IPS-20b (cell line): ENCODE measurements around the gene AOC2.

Source experiments
- H3K27ac ChIP-seq: one replicate; pipeline ENCODE4 v1.5.1; 2013; ENCODE audit warnings: low read length
- H3K27me3 ChIP-seq: 2 replicates; pipeline ENCODE4 v1.6.1; 2013; ENCODE audit warnings: mild to moderate bottlenecking, low read length, inconsistent platforms; ENCODE audit not compliant: insufficient read depth
- H3K36me3 ChIP-seq: 2 replicates; pipeline ENCODE4 v1.6.1; 2013; ENCODE audit warnings: low read depth, mild to moderate bottlenecking, inconsistent platforms, low read length, moderate library complexity; ENCODE audit not compliant: insufficient read depth
- H3K4me1 ChIP-seq: 2 replicates; pipeline ENCODE4 v1.6.1; 2013; ENCODE audit warnings: mild to moderate bottlenecking, control low read depth, inconsistent platforms, low read length, moderate library complexity; ENCODE audit not compliant: insufficient read depth
- H3K4me3 ChIP-seq: 2 replicates; pipeline ENCODE4 v1.5.1; 2013; ENCODE audit warnings: mild to moderate bottlenecking, low read length, inconsistent platforms
- H3K9ac ChIP-seq: 2 replicates; pipeline ENCODE4 v1.6.1; 2013; ENCODE audit warnings: low read depth, mild to moderate bottlenecking, inconsistent platforms, low read length, moderate library complexity
- H3K9me3 ChIP-seq: 2 replicates; pipeline ENCODE4 v1.6.1; 2013; ENCODE audit warnings: mild to moderate bottlenecking, low read depth, low read length, inconsistent platforms; ENCODE audit not compliant: insufficient read depth

AOC2 gene

GRCh38 chr17:42844271-42844670, at the start of gene AOC2:
Gene AOC2 (plus strand): TSS chr17:42844580. CDS start chr17:42844627, 47 bp downstream.
- Histone ChIP-seq H3K36me3 (peaks cover 60% of the 10 kb centered on the region), H3K9ac (no peak within 1 kb of the TSS), H3K27me3 (no peaks in the 10 kb centered on the region), H3K4me1 (no peaks in the 10 kb centered on the region), H3K27ac (no peak within 1 kb of the TSS), H3K9me3 (no peaks in the 10 kb centered on the region), H3K4me3 (no peak within 1 kb of the TSS)

GRCh38 chr17:42795061-42795460, 49.3 kb upstream of the AOC2 start:
- H3K4me1 ChIP-seq: peaks cover 5% of the 10 kb centered on the region; the same call in 1 of the 2 replicates
- H3K9me3 ChIP-seq: no peaks in the 10 kb centered on the region
- H3K4me3 ChIP-seq: no peak overlapping the region
- no peak overlapping the region for H3K27ac ChIP-seq
- H3K27me3 ChIP-seq: peaks cover 19% of the 10 kb centered on the region
- peaks cover 8% of the 10 kb centered on the region; the same call in 1 of the 2 replicates for H3K36me3 ChIP-seq
- no peak overlapping the region for H3K9ac ChIP-seq

- H3K4me1 ChIP-seq: peaks cover 5% of the 10 kb centered on the region; the same call in 1 of the 2 replicates
- H3K4me3 ChIP-seq: no peak overlapping the region
- peaks cover 8% of the 10 kb centered on the region; the same call in 1 of the 2 replicates for H3K36me3 ChIP-seq
- no peak overlapping the region for H3K27ac ChIP-seq
- peaks cover 21% of the 10 kb centered on the region for H3K27me3 ChIP-seq
- no peak overlapping the region for H3K9ac ChIP-seq
- H3K9me3 ChIP-seq: no peaks in the 10 kb centered on the region
Measured at GRCh38 chr17:42795465-42795864, 48.9 kb upstream of the AOC2 start.

- Histone ChIP-seq H3K4me1 (peaks cover 5% of the 10 kb centered on the region; the same call in 1 of the 2 replicates), H3K27ac (no peak overlapping the region), H3K27me3 (peaks cover 18% of the 10 kb centered on the region), H3K4me3 (no peak overlapping the region), H3K36me3 (peaks cover 8% of the 10 kb centered on the region; the same call in 1 of the 2 replicates), H3K9ac (no peak overlapping the region), H3K9me3 (no peaks in the 10 kb centered on the region)
Measured at GRCh38 chr17:42796066-42796758, 48.2 kb upstream of the AOC2 start.

GRCh38 chr17:42797067-42798007, 47.0 kb upstream of the AOC2 start:
- H3K4me3 ChIP-seq: peak overlapping the region; percentile 100
- H3K9me3 ChIP-seq: no peaks in the 10 kb centered on the region
- peaks cover 8% of the 10 kb centered on the region; the same call in 1 of the 2 replicates for H3K36me3 ChIP-seq
- H3K9ac ChIP-seq: peak overlapping the region; percentile 94
- no peak overlapping the region for H3K27ac ChIP-seq
- peaks cover 18% of the 10 kb centered on the region for H3K27me3 ChIP-seq
- H3K4me1 ChIP-seq: peaks cover 5% of the 10 kb centered on the region; the same call in 1 of the 2 replicates

- no peak overlapping the region for H3K27ac ChIP-seq
- H3K36me3 ChIP-seq: peaks cover 8% of the 10 kb centered on the region; the same call in 1 of the 2 replicates
- H3K4me1 ChIP-seq: peaks cover 5% of the 10 kb centered on the region; the same call in 1 of the 2 replicates
- no peaks in the 10 kb centered on the region for H3K9me3 ChIP-seq
- H3K27me3 ChIP-seq: peaks cover 18% of the 10 kb centered on the region
- peak overlapping the region; percentile 94 for H3K9ac ChIP-seq
- H3K4me3 ChIP-seq: peak overlapping the region; percentile 100
Measured at GRCh38 chr17:42798011-42798382, 46.4 kb upstream of the AOC2 start.

- Histone ChIP-seq H3K27me3 (peaks cover 18% of the 10 kb centered on the region), H3K4me1 (peaks cover 5% of the 10 kb centered on the region; the same call in 1 of the 2 replicates), H3K9ac (peak within 1 kb of the TSS; percentile 94), H3K9me3 (no peaks in the 10 kb centered on the region), H3K4me3 (peak within 1 kb of the TSS; percentile 100), H3K27ac (peak within 1 kb of the TSS; percentile 64), H3K36me3 (peaks cover 8% of the 10 kb centered on the region; the same call in 1 of the 2 replicates)
Measured at GRCh38 chr17:42798383-42799380, 45.7 kb upstream of the AOC2 start, which contains the start of the genes CNTD1 and COA3. Gene CNTD1 (plus strand): TSS chr17:42798861. CDS start chr17:42799068, 207 bp downstream. Gene COA3 (minus strand): TSS chr17:42798704. CDS start chr17:42798681, 23 bp downstream.

GRCh38 chr17:42803074-42803883, 41.1 kb upstream of the AOC2 start:
- Histone ChIP-seq H3K4me1 (no peaks in the 10 kb centered on the region), H3K27ac (no peak overlapping the region), H3K36me3 (no peaks in the 10 kb centered on the region), H3K9ac (no peak overlapping the region), H3K4me3 (no peak overlapping the region), H3K27me3 (peaks cover 18% of the 10 kb centered on the region), H3K9me3 (no peaks in the 10 kb centered on the region)

GRCh38 chr17:42804918-42805367, 39.4 kb upstream of the AOC2 start:
- H3K4me1 ChIP-seq: no peaks in the 10 kb centered on the region
- no peak overlapping the region for H3K9ac ChIP-seq
- H3K36me3 ChIP-seq: no peaks in the 10 kb centered on the region
- H3K27me3 ChIP-seq: peaks cover 8% of the 10 kb centered on the region
- no peak overlapping the region for H3K4me3 ChIP-seq
- no peaks in the 10 kb centered on the region for H3K9me3 ChIP-seq
- no peak overlapping the region for H3K27ac ChIP-seq

GRCh38 chr17:42806249-42806648, 38.1 kb upstream of the AOC2 start:
- Histone ChIP-seq H3K9ac (no peak overlapping the region), H3K9me3 (no peaks in the 10 kb centered on the region), H3K27ac (no peak overlapping the region), H3K4me1 (no peaks in the 10 kb centered on the region), H3K36me3 (peaks cover 13% of the 10 kb centered on the region), H3K27me3 (no peaks in the 10 kb centered on the region; the same call in 1 of the 2 replicates), H3K4me3 (no peak overlapping the region)
